Measurements from ENCODE around the gene CTH. TPM values are rescaled to one million over a fixed set of nuclear protein-coding genes. Genes with fewer than 3 reads are reported as not detected.

Gene CTH
- total and polyA plus RNA-seq, 2 experiments from 2014 or later, result 31.0 to 34.3 TPM

DNA sequence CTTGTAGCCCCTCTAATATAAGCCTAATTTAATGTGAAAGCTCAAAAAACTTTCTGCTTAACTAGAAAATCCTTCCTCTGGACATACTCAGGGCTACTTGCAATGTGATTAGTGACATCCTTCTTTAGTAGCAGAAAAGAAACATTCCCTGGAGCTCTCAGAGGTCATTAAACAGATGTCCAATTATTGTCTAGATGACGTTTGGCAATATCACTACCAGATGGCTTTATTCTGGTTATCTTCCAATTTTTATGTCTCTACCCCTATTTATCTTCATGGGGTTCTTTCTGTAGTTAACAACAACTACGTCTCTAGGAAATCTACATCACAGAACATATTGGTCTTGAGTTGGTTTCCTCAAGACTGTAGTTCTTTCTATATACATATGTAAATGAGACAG is 44.2 kb downstream of the CTH start (continued):
- TF ChIP-seq NANOG (IDR thresholded peaks at IDR 0.05; ENCODE audit: borderline replicate concordance) (no peak), POLR2AphosphoS5 (IDR thresholded peaks at IDR 0.05; ENCODE audit: low read depth) (no peak)
- TF ChIP-seq, protein P1, sequence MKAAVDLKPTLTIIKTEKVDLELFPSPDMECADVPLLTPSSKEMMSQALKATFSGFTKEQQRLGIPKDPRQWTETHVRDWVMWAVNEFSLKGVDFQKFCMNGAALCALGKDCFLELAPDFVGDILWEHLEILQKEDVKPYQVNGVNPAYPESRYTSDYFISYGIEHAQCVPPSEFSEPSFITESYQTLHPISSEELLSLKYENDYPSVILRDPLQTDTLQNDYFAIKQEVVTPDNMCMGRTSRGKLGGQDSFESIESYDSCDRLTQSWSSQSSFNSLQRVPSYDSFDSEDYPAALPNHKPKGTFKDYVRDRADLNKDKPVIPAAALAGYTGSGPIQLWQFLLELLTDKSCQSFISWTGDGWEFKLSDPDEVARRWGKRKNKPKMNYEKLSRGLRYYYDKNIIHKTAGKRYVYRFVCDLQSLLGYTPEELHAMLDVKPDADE (IDR thresholded peaks at IDR 0.05), result no peak

DNA sequence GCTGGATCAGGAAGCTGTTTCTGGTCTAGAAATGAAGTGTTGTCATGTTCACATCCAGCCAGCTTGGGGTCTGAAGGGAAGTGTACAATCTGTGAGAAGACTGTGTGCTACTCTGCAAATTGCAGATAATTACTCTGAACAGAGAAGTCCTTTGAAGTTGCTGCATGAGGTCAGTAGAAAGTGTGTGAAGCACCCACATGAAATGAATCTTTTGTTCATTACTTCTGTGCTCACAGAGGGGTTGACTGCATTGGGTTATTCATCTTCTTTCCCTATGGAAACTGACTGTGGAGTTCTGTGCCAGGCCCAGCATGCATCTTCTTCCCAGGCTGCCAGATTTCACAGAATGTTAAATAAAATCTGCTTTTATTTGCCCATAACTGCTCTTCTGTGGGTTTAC is 47.1 kb downstream of the CTH start:
- ATAC-seq (no peak), DNase-seq (ENCODE audit: low spot score) (no peak)
- no peaks in the 10 kb centered on the region for H3K36me3 Mint-ChIP-seq (ENCODE audit: low read depth)
- H3K36me3 ChIP-seq (ENCODE audit: insufficient read depth), result no peaks in the 10 kb centered on the region
- H3K4me1 Mint-ChIP-seq, result peaks cover 17% of the 10 kb centered on the region
- H3K4me2 ChIP-seq, result no peak overlapping the region
- H3K9me3 Mint-ChIP-seq, result no peaks in the 10 kb centered on the region; the same call in 2 of the 3 replicates
- no peaks in the 10 kb centered on the region for H3F3A ChIP-seq (replicated peaks; ENCODE audit: low read depth)
- H3K27ac ChIP-seq (ENCODE audit: low read depth), result no peak overlapping the region
- H4K20me1 ChIP-seq (replicated peaks; ENCODE audit: insufficient read depth), result no peaks in the 10 kb centered on the region
- no peaks in the 10 kb centered on the region for H3K79me2 ChIP-seq (replicated peaks; ENCODE audit: insufficient read depth)
- no peak overlapping the region for H3K4me3 ChIP-seq
- peaks cover 13% of the 10 kb centered on the region for H3K4me1 ChIP-seq (ENCODE audit: insufficient read depth)
- H3K27me3 Mint-ChIP-seq (ENCODE audit: insufficient read depth, low read depth, poor library complexity), result peaks cover 1% of the 10 kb centered on the region
- H3K27ac Mint-ChIP-seq, result no peak overlapping the region
- peaks cover 16% of the 10 kb centered on the region; the same call in 1 of the 2 replicates for H3K9me2 ChIP-seq (ENCODE audit: insufficient read depth)
- H3K4me3 Mint-ChIP-seq, result no peak overlapping the region
- TF ChIP-seq EZH2phosphoT487 (IDR thresholded peaks at IDR 0.05; ENCODE audit: unreplicated experiment) (no peak), POLR2AphosphoS5 (IDR thresholded peaks at IDR 0.05; ENCODE audit: low read depth) (no peak), ZNF114 (CRISPR knock-in tag; IDR thresholded peaks at IDR 0.05) (no peak)
- TF ChIP-seq, protein P2, sequence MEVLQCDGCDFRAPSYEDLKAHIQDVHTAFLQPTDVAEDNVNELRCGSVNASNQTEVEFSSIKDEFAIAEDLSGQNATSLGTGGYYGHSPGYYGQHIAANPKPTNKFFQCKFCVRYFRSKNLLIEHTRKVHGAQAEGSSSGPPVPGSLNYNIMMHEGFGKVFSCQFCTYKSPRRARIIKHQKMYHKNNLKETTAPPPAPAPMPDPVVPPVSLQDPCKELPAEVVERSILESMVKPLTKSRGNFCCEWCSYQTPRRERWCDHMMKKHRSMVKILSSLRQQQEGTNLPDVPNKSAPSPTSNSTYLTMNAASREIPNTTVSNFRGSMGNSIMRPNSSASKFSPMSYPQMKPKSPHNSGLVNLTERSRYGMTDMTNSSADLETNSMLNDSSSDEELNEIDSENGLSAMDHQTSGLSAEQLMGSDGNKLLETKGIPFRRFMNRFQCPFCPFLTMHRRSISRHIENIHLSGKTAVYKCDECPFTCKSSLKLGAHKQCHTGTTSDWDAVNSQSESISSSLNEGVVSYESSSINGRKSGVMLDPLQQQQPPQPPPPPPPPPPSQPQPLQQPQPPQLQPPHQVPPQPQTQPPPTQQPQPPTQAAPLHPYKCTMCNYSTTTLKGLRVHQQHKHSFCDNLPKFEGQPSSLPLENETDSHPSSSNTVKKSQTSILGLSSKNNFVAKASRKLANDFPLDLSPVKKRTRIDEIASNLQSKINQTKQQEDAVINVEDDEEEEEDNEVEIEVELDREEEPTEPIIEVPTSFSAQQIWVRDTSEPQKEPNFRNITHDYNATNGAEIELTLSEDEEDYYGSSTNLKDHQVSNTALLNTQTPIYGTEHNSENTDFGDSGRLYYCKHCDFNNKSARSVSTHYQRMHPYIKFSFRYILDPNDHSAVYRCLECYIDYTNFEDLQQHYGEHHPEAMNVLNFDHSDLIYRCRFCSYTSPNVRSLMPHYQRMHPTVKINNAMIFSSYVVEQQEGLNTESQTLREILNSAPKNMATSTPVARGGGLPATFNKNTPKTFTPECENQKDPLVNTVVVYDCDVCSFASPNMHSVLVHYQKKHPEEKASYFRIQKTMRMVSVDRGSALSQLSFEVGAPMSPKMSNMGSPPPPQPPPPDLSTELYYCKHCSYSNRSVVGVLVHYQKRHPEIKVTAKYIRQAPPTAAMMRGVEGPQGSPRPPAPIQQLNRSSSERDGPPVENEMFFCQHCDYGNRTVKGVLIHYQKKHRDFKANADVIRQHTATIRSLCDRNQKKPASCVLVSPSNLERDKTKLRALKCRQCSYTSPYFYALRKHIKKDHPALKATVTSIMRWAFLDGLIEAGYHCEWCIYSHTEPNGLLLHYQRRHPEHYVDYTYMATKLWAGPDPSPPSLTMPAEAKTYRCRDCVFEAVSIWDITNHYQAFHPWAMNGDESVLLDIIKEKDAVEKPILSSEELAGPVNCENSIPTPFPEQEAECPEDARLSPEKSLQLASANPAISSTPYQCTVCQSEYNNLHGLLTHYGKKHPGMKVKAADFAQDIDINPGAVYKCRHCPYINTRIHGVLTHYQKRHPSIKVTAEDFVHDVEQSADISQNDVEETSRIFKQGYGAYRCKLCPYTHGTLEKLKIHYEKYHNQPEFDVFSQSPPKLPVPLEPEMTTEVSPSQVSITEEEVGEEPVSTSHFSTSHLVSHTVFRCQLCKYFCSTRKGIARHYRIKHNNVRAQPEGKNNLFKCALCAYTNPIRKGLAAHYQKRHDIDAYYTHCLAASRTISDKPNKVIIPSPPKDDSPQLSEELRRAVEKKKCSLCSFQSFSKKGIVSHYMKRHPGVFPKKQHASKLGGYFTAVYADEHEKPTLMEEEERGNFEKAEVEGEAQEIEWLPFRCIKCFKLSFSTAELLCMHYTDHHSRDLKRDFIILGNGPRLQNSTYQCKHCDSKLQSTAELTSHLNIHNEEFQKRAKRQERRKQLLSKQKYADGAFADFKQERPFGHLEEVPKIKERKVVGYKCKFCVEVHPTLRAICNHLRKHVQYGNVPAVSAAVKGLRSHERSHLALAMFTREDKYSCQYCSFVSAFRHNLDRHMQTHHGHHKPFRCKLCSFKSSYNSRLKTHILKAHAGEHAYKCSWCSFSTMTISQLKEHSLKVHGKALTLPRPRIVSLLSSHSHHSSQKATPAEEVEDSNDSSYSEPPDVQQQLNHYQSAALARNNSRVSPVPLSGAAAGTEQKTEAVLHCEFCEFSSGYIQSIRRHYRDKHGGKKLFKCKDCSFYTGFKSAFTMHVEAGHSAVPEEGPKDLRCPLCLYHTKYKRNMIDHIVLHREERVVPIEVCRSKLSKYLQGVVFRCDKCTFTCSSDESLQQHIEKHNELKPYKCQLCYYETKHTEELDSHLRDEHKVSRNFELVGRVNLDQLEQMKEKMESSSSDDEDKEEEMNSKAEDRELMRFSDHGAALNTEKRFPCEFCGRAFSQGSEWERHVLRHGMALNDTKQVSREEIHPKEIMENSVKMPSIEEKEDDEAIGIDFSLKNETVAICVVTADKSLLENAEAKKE (CRISPR knock-in tag; IDR thresholded peaks at IDR 0.05), result no peak
- H3K27me3 ChIP-seq (ENCODE audit: insufficient read depth), result no peaks in the 10 kb centered on the region
- H2AFZ ChIP-seq, result peak overlapping the region; percentile 83

All from GM23338 (cell line).